ENCODE results near the gene CRADD.

CRADD gene

GRCh38 chr12:93762912-93763553 lies 85.9 kb downstream of the CRADD start:
- no peak for TF ChIP-seq CTCF (conservative IDR thresholded peaks at IDR 0.05; ENCODE audit: low read depth, low read length)
- no peak for DNase-seq (ENCODE audit: low read depth)
- H3K4me3 ChIP-seq (ENCODE audit: low read length): no peak overlapping the region

- peak; percentile 28 for TF ChIP-seq CTCF (conservative IDR thresholded peaks at IDR 0.05; ENCODE audit: low read depth, low read length)
- peak; percentile 58 for DNase-seq (ENCODE audit: low read depth)
- no peak overlapping the region for H3K4me3 ChIP-seq (ENCODE audit: low read length)
Observed at GRCh38 chr12:93763746-93764147, 86.6 kb downstream of the CRADD start.

- no peak for TF ChIP-seq CTCF (conservative IDR thresholded peaks at IDR 0.05; ENCODE audit: low read depth, low read length)
- no peak overlapping the region for H3K4me3 ChIP-seq (ENCODE audit: low read length)
- DNase-seq (ENCODE audit: low read depth): no peak
Observed at GRCh38 chr12:93766371-93766770, 89.2 kb downstream of the CRADD start.

GRCh38 chr12:93766796-93767523 lies 89.8 kb downstream of the CRADD start:
- peak; percentile 61 for TF ChIP-seq CTCF (conservative IDR thresholded peaks at IDR 0.05; ENCODE audit: low read depth, low read length)
- H3K4me3 ChIP-seq (ENCODE audit: low read length): no peak overlapping the region
- DNase-seq (ENCODE audit: low read depth): no peak

GRCh38 chr12:93767524-93767863 lies 90.3 kb downstream of the CRADD start:
- H3K4me3 ChIP-seq (ENCODE audit: low read length): no peak overlapping the region
- no peak for DNase-seq (ENCODE audit: low read depth)
- TF ChIP-seq CTCF (conservative IDR thresholded peaks at IDR 0.05; ENCODE audit: low read depth, low read length): no peak

GRCh38 chr12:93772003-93772700 lies 95.0 kb downstream of the CRADD start:
- TF ChIP-seq CTCF (conservative IDR thresholded peaks at IDR 0.05; ENCODE audit: low read depth, low read length): no peak
- no peak overlapping the region for H3K4me3 ChIP-seq (ENCODE audit: low read length)
- DNase-seq (ENCODE audit: low read depth): no peak
